ENCODE measurements around the gene BRINP1.

The BRINP1 gene

GRCh38 chr9:119278171-119278570 lies 91.1 kb downstream of the BRINP1 start:
- no peak for DNase-seq (ENCODE audit: low read depth in 3 of 3)

GRCh38 chr9:119273984-119274665 lies 95.1 kb downstream of the BRINP1 start:
- DNase-seq (ENCODE audit: low read depth in 3 of 3) = no peak

DNA sequence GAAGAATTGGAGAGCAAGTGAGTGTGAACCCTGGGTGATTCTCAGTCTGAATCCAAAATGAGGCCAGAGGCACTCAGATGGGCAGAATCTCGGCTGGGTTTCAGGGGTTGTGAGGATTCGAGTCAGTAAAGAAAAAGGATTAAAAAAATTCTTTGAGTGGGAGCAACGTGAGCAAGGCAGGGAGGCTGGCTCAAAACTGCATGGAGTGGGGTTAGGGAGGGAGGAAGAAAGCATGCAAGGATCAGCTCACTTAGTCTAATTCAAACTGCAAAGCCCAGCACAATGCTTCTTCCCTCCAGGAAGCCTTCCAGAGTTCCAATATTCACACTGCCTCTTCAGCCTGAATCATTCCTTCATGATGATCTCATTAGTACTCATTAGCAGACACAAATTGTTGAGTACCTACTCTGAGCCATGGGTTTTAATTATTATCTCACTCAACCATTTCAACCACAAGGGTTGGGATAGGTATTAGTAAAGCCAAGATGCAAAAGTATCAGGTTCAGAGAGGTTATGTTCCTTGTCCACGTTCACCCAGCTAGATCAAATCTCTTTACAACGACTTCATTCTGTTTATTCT lies 95.8 kb downstream of the BRINP1 start:
- DNase-seq (ENCODE audit: low read depth in 3 of 3) = no peak

DNA sequence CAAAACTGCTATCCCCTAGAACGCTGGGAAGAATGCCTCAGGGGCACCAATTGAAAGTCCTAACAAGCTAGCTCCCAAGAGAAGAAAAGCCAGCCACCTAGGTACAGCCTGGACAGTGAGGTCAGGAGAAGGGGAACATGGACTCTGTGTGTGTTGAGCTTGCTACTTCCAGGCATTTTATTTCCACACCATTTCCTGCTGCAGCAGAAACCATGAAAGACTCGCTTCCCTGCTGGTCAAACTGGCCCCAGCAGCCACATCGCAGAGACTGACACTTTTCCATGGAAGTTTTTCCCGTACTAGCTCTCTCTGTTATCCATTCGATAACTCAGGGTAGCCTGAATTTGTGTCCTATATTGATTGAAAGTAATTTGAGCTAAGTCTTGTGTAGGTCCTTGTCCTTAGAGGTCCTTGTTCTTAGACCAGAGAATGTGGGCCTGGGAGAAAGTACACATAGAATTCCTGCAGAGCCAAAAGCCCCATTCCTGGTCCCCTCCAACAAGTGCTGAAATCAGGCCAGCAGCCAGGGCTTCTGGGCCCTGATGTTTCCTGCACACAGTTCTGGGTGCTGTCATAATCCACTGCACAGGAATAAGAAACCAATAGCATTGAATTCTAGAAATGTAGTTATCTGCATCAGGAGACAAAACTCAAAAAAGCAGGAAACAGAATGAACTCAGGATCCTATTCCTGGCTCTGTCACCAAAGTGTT lies 96.6 kb downstream of the BRINP1 start:
- DNase-seq (ENCODE audit: low read depth in 3 of 3) = no peak

DNA sequence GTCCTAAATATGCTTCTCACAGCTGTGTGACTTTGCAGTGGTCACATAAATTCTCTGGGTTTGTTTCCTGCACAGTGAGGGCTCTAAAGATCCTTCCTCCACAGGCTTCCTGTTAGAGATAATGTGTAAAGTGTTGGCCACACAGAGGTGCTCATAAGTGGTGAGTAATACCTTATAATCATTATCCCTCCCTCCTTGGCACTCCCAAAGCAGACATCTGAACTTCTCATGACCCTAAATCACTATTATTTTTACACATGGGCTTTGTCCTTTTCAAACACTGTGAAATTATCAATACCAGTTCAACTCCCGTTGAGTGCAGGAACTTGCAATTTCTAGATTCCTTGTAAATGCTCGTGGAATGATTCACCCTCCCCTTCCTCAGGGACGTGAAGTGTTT lies 100.2 kb downstream of the BRINP1 start:
- no peak for DNase-seq (ENCODE audit: low read depth in 3 of 3)

DNA sequence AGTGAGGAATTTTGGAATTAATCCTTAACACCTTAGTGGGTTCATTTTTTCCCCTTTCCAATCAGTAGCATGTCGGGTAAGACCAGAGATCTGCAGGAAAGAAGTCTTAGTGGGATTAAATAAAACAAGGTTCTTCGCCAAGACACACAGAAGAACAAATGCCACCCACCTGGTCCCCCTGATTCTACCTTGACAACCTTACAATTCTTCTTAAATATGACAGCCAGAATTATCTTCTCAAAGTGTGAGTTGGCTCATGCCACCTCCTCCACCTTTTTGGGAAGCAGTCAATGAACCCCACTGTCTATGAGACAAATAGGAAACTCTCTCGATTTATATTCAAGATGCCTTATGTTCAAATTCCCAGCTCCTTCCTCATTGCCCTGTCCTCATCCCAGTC lies 105.1 kb downstream of the BRINP1 start:
- DNase-seq (ENCODE audit: low read depth in 3 of 3) = no peak

DNA sequence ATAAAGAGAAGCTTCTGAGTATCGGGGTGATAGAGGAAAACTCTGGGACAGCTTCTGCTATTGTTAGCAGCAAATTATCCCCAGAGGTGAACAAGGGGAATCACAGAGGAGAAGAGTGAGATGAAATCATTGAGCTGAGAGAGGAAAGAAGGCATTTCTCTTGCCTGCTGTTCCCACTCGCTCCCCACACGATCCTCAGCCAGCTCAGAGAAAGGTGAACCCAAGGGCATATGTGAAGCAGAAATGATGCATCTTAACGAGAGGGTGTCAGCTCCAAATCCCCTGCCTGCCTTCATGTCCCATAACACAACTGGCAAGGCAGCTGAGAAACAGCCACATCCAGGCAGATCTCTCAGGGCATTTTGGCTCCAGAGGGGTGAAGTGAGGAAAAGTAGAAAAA lies 111.6 kb downstream of the BRINP1 start:
- DNase-seq (ENCODE audit: low read depth in 3 of 3) = no peak

DNA sequence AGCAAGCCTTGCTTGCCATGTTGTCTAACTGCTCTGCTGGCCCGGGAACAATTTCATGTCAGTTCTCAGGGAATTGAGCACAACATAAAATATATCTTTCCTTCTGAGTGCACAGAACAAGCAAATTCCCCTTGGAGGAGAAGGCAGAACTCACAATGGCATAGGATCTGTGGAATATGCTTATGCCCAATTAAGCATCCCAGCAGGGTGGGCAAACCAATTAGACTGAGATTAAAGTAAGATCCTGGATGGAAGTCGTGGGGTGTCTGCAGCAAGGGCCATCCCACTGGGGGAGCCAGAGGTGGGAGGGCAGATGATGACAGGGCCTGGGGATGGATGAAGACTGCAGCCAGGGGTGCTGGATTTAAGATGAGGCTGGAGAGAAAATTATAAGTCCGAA lies 114.1 kb downstream of the BRINP1 start:
- no peak for DNase-seq (ENCODE audit: low read depth in 3 of 3)

GRCh38 chr9:119252671-119253299 lies 116.5 kb downstream of the BRINP1 start:
- DNase-seq (ENCODE audit: low read depth in 3 of 3) = no peak

DNA sequence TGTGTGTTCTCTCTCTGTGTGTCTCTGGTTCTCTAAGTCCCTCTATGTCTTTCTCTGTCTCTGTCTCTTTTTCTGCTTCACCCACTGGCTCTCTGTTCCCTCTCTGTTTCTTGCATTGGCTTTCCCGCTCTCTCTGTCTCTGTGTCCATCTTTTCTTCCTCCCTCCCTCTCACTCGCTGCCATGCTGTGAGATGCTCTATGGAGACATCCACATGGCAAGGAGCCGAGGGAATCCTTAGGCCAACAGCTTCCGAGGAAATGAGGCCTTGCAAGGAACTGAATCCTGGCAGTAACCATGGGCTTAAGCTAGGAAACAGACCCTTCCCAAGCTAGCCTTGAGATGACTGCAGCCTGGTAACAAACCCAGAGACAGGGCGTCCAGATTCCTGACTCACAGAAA lies 117.3 kb downstream of the BRINP1 start:
- DNase-seq (ENCODE audit: low read depth in 3 of 3) = no peak

GRCh38 chr9:119250730-119251129 lies 118.5 kb downstream of the BRINP1 start:
- DNase-seq (ENCODE audit: low read depth in 3 of 3) = no peak

DNA sequence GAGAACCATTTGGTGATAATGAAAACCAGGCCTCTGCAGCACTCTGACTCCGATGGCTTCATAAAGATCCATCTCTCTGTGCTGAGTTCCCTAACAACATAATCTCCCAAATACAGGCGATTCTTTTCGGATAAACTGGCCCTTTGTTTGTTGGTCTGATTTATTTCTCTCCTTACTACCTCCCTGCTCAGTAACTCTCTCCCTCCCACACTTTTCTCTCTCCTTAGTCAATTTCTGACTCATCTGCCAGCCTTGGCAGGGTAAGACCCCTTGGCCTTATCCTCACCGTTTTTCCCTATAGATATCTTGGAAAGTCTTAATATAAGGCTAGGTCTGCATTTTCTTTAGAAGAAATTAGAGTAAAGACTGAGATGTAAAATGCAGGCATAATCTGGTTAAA lies 128.7 kb downstream of the BRINP1 start:
- DNase-seq (ENCODE audit: low read depth in 3 of 3) = no peak

- no peak for DNase-seq (ENCODE audit: low read depth in 3 of 3)
Observed at GRCh38 chr9:119234636-119235035, 134.6 kb downstream of the BRINP1 start.

DNA sequence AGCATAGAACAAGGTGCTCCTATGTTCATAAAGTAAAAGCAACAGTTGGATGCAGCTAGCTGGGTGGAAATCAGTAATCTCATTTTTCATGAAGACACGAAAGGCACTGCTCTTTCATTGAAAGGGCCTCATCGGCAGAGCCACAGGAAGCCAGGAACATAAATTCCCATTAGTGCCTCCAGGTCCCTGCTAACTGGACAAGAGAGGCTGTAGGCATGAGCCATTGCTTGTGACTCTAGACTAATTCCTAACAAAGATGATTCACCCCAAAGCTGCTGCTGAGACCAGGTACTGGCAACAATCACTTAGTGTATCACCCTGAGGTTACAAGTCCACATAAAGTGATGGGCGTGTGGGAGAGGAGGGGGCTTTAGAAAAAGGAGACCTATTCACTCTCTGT lies 141.8 kb downstream of the BRINP1 start:
- DNase-seq (ENCODE audit: low read depth in 3 of 3) = no peak

DNA sequence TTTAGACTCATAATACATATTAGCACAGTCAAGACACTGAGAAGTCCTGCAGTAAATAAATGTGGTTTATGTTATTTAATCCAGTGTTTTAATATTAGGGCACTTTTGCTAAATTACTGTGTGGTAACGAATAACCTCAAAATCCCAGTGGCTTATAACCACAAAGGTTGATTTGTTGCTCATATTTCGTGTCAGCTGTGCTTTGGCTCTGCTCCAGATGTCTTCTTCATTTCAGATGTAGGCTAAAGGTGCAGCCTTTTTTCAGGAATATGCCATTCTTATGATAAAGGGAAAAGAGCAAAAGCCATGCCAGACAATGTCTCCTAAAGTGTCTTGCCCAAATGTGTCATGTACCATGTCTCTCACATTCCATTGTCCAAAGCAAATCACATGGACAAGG lies 144.8 kb downstream of the BRINP1 start:
- no peak for DNase-seq (ENCODE audit: low read depth in 3 of 3)

- DNase-seq (ENCODE audit: low read depth in 3 of 3) = no peak
Observed at GRCh38 chr9:119221276-119221675, 148.0 kb downstream of the BRINP1 start.

DNA sequence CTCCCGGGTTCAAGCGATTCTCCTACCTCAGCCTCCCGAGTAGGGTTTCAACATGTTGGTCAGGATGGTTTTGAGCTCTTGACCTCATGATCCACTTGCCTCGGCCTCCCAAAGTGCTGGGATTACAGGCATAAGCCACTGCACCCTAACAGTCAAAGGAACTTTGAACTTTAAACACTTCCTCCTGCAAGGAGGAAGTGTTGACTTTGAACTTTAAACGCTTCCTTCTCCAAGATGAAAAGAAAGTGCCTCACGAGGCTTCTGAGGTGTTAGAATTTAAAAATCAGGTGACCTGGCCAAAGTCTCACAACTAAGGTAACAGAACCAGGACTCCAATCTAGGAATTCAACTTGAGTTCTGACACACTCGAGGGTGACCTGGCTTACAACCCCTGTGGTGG lies 150.9 kb downstream of the BRINP1 start:
- DNase-seq (ENCODE audit: low read depth in 3 of 3) = no peak

DNA sequence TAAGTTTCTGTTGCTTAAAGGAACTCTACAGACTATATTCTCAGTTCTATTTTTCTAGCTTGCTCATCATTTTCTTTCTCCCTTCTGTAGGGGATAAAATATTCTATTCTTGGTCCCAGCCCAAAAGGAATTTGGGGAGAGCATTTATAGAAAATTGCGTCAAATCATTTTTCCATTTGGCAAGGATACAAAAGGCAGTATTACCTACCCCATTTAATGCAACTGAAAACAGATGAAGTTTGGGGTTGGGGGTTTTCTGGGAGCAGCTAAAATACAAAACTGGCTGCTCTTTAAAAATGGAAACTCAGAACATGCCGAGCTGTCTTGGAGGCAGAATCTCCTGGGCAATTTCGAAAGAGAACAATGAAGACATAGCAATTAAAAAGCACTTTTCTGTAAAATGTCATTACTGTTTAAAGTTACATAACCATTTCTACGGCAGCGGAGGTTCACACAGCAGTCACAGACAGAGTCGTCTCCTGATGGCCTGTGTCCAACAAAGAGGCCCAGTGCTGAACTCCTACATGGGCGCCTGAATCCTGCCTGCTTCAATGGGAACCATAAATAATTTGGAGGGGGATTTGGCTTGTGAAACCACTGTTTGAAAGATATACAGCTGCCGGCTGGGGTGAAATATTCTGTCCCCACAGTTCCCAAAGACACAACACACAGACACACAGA lies 152.4 kb downstream of the BRINP1 start:
- no peak for DNase-seq (ENCODE audit: low read depth in 3 of 3)

DNA sequence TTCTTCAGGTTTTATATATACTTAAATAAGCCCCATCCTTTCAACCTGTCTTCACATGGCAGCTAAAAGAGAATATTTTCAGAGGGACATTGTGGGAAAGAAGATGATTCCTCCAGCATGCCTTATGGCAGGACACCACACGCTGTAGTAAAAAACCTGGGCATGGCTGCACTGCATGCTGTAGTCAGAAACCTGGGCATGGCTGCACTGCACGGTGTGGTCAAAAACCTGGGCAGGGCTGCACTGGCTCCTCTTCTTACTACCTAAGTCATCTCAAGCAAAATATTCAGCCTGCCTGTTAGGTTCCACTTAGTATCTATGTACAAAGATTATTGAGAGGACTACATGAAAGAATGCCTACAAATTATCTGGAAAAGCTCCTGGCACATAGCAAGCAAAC lies 153.6 kb downstream of the BRINP1 start:
- DNase-seq (ENCODE audit: low read depth in 3 of 3) = no peak

DNA sequence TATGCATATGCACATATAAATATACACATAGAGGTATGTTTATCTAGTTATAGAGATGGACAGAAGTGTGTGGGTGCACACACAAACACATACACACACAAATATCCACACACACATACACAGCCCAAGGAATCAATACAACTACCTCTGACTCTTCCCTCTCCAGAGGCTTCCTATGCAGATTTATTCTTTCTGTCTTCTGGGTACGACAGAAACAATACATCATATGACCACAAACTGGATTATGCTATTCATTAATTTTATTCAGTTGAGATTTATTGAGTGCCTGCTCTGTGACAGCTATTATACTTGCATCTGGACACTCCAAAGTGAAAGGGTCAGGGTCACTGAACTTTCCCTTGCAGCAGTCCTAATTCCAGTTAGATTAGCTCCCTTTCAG lies 155.8 kb downstream of the BRINP1 start:
- no peak for DNase-seq (ENCODE audit: low read depth in 3 of 3)

DNA sequence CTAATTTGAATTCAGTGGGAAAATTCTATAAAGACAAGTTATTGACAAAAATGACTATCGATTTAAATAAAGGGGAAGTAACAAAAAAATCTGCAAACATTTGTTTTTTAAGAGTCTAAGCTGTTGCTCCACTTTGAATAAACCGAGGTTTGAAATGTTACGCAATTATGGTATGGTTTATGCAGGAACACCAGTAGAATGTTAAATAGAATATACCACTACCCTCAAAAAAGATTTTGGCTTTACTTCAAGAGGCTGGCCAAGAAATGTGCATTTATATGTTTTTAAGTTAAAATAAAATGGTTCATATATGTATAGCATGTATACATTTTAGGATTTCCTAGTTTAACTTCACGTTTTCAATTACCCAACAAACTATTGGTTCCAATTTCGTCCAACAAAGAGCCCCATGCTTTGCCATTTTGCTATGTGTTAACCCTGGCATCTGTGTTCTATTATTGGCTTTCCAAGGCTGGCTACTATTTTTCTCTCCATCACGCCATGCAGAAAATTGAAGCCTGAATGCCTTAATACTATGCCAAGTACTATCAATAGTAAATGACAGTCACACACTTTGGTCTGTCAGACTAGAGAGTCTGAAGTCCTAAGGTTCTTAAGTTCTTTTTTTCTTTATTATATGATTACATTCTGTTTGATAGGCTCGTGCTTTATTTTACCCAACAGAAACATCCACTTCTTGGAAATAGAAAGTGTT lies 171.2 kb downstream of the BRINP1 start:
- DNase-seq (ENCODE audit: low read depth in 3 of 3) = no peak

DNA sequence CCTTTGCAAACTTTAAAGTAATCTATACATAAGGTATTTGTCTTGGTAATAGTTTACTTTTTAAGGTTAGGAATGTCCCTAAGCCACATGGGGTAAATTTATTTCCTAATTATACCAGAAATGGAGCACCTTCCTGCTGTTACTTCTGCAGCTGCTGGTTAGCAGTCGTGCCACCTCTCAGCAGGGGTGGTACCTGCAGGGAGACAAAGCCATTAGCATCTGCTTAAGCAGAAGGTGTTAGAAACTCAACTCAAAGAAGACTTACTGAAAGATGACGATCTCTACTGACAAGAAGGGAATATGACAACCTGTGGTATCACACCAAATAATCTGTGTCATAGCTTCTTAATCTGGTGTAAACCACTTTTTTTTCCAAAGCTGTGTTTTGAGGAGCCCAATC lies 173.7 kb downstream of the BRINP1 start:
- DNase-seq (ENCODE audit: low read depth in 3 of 3) = no peak

Measured in stimulated activated CD4-positive, alpha-beta T cell treated with anti-CD3 and anti-CD28 coated beads, TNF-alpha, amount 100 ng/mL, for 24 hours (primary cell).